Midbrain (tissue), 1 donor: ENCODE data around the gene PRPSAP2.
"Not testable (repeated sequence)": the region's sequence is repeated elsewhere in the genome, so short reads cannot be mapped to it uniquely, and the experiment has no call there.

Experiments used
- DNase-seq: peaks from one replicate; lab custom pipeline; 2025; lab: John Stamatoyannopoulos, UW

The PRPSAP2 gene

GRCh38 chr17:18944646-18945045 lies 86.7 kb downstream of the PRPSAP2 start:
- no peak for DNase-seq

GRCh38 chr17:18946536-18946935 lies 88.6 kb downstream of the PRPSAP2 start:
- no peak for DNase-seq

- DNase-seq: no peak
Observed at GRCh38 chr17:18947866-18948265, 89.9 kb downstream of the PRPSAP2 start.

GRCh38 chr17:18948476-18949006 lies 90.6 kb downstream of the PRPSAP2 start:
- no peak for DNase-seq

GRCh38 chr17:18949566-18949965 lies 91.6 kb downstream of the PRPSAP2 start:
- DNase-seq: no peak

GRCh38 chr17:18950346-18950745 lies 92.4 kb downstream of the PRPSAP2 start:
- no peak for DNase-seq

- DNase-seq: no peak
Observed at GRCh38 chr17:18950944-18951905, 93.3 kb downstream of the PRPSAP2 start.

GRCh38 chr17:18951941-18952842 lies 94.3 kb downstream of the PRPSAP2 start, which contains the start of gene SLC5A10:
SLC5A10 (plus strand) TSS chr17:18952165; CDS start chr17:18952206, 41 bp downstream.
- DNase-seq: no peak

GRCh38 chr17:18953231-18953728 lies 95.3 kb downstream of the PRPSAP2 start:
- DNase-seq: no peak

GRCh38 chr17:18954321-18954720 lies 96.4 kb downstream of the PRPSAP2 start:
- DNase-seq: no peak

GRCh38 chr17:18955009-18955408 lies 97.1 kb downstream of the PRPSAP2 start:
- DNase-seq: no peak

GRCh38 chr17:18956021-18956420 lies 98.1 kb downstream of the PRPSAP2 start:
- DNase-seq: not testable (repeated sequence)

GRCh38 chr17:18956581-18956980 lies 98.7 kb downstream of the PRPSAP2 start:
- DNase-seq: no peak

GRCh38 chr17:18957831-18958230 lies 99.9 kb downstream of the PRPSAP2 start:
- no peak for DNase-seq

GRCh38 chr17:18958611-18959010 lies 100.7 kb downstream of the PRPSAP2 start:
- no peak for DNase-seq

GRCh38 chr17:18959071-18959844 lies 101.3 kb downstream of the PRPSAP2 start:
- DNase-seq: no peak

- DNase-seq: no peak
Observed at GRCh38 chr17:18959845-18960240, 101.9 kb downstream of the PRPSAP2 start.

- no peak for DNase-seq
Observed at GRCh38 chr17:18960241-18960665, 102.3 kb downstream of the PRPSAP2 start.

GRCh38 chr17:18960803-18961511 lies 103.0 kb downstream of the PRPSAP2 start:
- peak; percentile 43 for DNase-seq
